ENCODE data around the gene SLC26A4.
"Not testable (repeated sequence)": the region's sequence is repeated elsewhere in the genome, so short reads cannot be mapped to it uniquely, and the experiment has no call there.

The SLC26A4 gene

GRCh38 chr7:107660381-107661080 is at the start of gene SLC26A4:
Gene SLC26A4, plus strand, starts transcription at chr7:107660828. Its CDS starts 814 bp downstream, at chr7:107661642.
- no peak for FAIRE-seq

DNA sequence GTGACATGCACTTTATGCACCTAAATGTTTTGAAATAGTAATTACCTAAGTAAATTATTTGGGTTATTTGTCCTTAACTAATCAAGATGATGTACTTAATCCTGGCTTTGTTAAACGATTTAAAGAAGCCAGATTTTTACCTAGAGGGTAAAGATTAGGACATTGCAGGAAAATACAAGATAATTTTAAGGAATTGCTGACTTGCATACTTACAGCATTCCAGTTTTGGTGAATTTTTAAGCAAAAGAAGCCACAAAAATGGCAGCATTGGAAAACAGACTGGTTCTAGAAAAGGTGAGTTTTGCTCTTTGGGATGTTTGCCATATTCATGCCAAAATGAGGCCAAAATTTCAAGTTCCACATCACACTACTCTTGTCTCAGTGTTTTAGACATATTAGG is 47.2 kb upstream of the SLC26A4 start:
- no peak for FAIRE-seq

- no peak for FAIRE-seq
Observed at GRCh38 chr7:107613948-107614347, 46.7 kb upstream of the SLC26A4 start.

DNA sequence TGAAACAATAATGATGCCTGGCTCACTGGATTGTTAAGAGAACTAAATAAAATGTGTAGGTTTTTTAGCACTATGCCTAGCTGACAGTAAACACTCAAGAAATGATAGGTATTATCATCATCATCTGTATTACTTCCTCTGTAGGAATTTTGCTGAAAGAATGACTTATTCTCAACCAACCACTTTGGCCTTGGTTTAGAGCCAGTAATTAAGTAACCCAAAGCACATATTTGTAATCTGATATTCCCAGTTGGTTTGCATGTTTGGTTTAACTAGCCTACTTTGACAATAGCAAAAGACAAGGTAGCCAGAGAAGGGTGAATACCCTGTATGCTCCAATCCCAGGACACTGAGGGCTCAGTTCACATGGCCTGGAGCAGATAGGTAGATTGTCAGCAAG is 46.2 kb upstream of the SLC26A4 start:
- no peak for FAIRE-seq

- FAIRE-seq = no peak
Observed at GRCh38 chr7:107615910-107616680, 44.5 kb upstream of the SLC26A4 start.

DNA sequence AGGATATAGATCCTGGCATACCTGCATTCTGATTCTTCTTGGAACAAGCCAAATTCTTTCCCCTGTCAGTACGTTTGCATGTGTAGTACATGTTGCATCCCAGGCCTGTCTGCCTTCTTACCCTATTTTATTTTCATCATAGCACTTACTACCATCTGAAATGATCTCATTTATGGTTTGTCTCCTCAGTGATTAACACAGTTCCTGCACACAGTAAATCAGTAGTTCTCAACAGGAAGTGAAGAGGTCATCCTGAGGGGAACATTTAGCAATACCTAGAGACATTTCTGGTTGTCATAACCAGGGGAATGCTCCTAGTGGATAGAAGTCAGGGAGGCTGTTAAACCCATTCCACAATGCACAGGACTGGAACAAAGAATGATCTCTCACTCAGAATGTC is 38.2 kb upstream of the SLC26A4 start:
- no peak for FAIRE-seq

- no peak for FAIRE-seq
Observed at GRCh38 chr7:107622894-107623293, 37.7 kb upstream of the SLC26A4 start.

- no peak for FAIRE-seq
Observed at GRCh38 chr7:107627002-107627401, 33.6 kb upstream of the SLC26A4 start.

GRCh38 chr7:107628461-107629064 is 32.1 kb upstream of the SLC26A4 start:
- no peak for FAIRE-seq

GRCh38 chr7:107630342-107630741 is 30.3 kb upstream of the SLC26A4 start:
- FAIRE-seq = no peak

DNA sequence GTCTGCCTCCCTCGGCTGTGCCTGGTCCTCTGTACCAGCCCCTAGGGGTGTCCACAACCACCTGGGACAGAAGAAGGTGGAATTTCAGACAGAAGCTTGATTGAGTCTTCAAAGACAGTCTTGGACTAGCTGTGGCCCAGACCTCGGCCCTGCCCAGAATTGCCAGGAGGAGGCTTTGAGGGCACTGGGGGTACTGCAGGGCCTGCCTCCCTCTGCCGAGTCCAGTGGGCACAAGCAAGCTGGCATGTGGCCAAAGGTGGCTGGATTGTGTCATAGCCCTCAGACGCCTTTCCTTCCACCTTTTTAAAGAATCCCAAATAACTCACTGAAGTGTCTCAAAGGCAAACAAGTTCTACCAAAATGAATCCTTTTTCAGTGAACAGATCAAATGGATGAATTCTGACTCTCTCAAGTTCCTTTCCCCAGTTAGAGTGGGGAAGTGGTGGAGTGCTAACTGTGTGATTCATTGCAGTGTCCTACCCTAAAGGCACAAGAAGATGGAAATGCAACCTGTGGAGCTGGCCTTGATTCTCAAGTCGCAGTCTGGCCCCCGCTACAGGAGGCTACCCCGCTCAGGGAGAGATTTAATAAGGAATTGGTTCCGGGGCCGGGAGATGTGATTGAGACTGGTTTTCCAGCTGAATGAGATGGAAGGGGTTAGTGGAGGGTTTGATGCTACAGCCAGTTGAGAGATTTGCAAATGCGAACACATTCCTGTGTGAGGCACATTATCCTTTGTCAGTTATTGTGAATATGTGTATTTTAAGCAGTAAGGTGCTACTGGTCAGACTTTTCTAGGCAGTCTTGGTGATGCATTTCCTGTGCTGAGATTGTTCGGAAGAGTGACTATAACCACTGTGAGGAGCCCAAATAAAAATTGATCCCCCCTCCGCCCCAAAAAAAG is 28.8 kb upstream of the SLC26A4 start:
- no peak for FAIRE-seq

DNA sequence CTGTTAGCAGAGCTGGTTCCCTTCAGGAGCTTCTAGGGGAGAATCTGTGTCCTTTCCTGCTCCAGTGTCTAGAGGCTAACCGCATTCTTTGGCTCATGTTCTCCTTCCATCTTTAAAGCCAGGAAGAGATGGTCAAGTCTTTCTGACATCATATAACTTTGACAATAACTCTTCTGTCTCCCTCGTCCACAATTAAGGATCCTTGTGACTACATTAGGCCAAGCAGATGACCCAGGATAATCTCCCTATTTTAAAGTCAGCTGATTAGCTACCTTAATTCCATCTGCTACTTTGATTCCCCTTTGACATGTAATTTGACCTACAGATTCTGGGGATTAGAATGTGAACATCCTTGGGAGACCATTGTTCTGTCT is 28.1 kb upstream of the SLC26A4 start:
- no peak for FAIRE-seq

DNA sequence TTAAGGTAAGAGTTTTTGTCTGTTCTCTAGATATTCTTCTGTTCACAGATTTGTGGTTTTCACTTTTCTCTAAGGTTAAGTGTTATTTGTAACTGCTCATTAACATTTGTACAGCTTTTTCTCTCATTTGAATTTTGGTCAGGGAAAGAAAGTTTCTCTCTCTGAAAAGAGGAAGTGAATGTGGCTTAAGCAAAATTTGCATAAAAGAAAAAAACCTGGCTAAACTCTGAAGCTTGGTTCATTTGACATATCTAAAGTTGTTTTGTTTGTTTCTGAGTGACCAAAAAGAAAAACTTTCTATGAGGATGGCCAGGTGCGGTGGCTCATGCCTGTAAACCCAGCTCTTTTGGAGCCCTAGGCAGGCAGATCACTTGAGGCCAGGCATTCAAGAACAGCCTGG is 22.0 kb upstream of the SLC26A4 start:
- no peak for FAIRE-seq

- FAIRE-seq = not testable (repeated sequence)
Observed at GRCh38 chr7:107639070-107639469, 21.6 kb upstream of the SLC26A4 start.

DNA sequence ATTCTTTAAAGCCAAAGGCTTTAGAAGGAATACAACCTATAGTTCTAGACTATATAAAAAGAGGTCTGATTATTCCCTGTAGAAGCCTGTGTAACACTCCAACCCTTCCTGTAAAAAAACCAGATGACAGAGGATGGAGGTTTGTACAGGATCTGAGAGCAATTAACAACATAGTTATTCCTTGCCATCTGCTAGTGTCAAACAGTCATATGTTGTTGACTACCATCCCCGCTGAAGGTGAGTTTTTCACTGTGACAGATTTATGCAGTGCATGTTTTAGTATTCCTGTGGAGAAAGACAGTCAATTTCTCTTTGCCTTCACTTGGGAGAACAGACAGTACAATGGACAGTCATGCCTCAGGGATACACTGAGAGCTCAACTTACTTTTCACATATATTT is 19.0 kb upstream of the SLC26A4 start:
- FAIRE-seq = no peak

- FAIRE-seq = no peak
Observed at GRCh38 chr7:107642501-107642900, 18.1 kb upstream of the SLC26A4 start.

GRCh38 chr7:107643407-107643806 is 17.2 kb upstream of the SLC26A4 start:
- FAIRE-seq = no peak

DNA sequence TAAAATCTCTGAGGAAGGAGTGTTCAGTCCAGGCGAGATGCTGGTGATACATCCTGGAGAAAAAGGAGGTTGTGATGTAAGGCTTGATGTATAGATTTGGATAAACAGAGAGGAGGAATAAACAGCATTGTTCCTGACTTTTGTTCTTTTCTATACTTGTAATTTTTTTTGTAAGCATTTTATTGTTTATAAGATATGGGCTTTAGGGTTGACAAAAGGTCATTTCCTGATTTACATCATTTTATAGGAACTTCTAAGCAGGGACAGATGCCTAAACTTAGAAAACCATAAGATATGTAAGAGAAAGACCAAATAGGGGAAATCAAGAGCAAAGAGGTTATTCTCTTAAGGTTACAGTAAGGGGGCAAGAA is 16.7 kb upstream of the SLC26A4 start:
- no peak for FAIRE-seq

- FAIRE-seq = no peak
Observed at GRCh38 chr7:107644309-107644974, 16.2 kb upstream of the SLC26A4 start.

DNA sequence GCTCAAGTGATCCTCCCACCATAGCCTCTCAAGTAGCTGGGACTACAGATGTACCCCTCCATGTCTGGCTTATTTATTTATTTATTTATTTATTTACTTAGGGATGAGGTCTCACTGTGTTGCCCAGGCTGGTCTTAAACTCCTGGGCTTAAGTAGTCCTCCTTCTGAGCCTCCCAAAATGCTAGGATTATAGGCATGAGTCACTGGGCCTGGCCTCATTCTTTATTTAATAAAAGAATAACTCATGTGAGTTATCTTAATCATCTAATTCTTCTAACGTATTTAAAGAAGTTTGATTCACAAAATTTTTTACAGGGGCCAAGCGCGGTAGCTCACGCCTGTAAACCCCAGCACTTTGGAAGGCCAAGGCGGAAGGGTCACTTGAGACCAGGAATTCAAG is 8.0 kb upstream of the SLC26A4 start:
- no peak for FAIRE-seq

DNA sequence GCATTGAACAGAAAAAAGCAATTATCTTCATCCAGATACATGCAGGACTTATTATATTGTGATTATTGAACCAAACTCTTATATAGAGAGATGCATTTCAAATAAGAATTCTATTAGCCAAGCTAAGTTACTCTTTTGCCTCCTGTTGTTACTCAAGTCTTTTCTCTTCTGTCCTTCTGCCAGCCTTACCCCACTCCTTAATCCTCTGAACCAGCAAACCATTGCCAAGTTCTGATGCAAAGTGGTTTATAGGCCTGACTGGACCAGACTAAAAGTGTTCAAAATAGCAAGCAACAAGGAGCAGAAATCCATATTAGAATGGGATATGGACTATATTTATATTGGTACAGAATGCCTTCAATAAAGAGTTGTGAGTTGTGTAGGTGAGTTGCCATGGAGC is 2.2 kb upstream of the SLC26A4 start:
- FAIRE-seq = no peak

- no peak for FAIRE-seq
Observed at GRCh38 chr7:107659666-107660065, 962 bp upstream of the SLC26A4 start.

All from endometrium (tissue), 2 donors.